GM21526 (cell line): Measurements from ENCODE around the gene IRF3.

Experiments
- ATAC-seq: cut with Tn5 transposase; IDR thresholded peaks from one replicate; pipeline ENCODE4 v1.9.1; 2021; ENCODE audit warnings: moderate library complexity; ENCODE audit not compliant: unreplicated experiment, low FRiP score

Gene IRF3, protein sequence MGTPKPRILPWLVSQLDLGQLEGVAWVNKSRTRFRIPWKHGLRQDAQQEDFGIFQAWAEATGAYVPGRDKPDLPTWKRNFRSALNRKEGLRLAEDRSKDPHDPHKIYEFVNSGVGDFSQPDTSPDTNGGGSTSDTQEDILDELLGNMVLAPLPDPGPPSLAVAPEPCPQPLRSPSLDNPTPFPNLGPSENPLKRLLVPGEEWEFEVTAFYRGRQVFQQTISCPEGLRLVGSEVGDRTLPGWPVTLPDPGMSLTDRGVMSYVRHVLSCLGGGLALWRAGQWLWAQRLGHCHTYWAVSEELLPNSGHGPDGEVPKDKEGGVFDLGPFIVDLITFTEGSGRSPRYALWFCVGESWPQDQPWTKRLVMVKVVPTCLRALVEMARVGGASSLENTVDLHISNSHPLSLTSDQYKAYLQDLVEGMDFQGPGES

DNA sequence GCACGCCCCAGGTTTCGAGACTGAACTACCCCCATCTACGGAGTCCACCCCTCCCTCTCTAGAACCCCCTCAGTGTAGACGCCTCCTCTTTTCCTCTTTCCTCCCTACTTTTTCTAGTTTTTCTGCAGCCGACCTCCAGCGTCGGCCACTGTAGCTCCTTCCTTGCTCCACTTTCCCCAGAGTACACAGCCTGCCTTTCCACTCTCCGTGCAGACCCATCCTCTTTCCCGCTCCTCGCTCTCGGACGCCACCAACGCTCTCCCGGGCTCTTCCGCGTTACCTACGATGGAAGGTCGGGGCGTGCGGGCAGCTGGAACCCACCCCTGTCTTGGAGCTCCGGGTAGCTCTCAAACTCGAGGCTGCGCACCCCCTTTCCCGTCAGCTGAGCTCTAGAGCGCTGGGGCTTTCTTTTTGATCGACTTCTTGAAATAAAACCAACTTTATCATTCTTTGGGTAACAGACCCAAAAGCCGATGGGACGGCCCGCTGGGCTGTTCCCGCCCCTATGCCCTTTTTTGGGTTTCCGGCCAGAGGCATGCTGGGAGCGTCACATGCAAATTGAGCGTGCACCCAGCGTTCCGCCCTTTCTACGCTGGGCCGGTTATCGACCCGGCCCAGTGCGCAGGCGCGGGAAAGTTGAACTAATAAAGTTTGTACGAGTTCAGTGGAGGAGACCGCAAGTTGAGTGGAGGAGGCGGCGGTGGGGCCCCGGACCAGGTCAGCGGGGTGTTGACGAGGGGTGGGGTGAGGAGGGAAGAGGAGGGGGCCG lies at the start of gene IRF3, which contains the start of gene BCL2L12:
Gene IRF3, minus strand, starts transcription at position 507 of the 769 bp plus-strand sequence. CDS start 1,019 bp downstream, outside the sequence.
Gene BCL2L12, plus strand, starts transcription at position 583 of the 769 bp plus-strand sequence. CDS start 760 bp downstream, outside the sequence.
- peak; percentile 51 for ATAC-seq

- ATAC-seq: no peak
Observed at GRCh38 chr19:49713236-49713845, 47.7 kb upstream of the IRF3 start.

GRCh38 chr19:49712397-49712859 lies 46.8 kb upstream of the IRF3 start:
- ATAC-seq: no peak

- no peak for ATAC-seq
Observed at GRCh38 chr19:49710372-49710951, 44.8 kb upstream of the IRF3 start.

- ATAC-seq: no peak
Observed at GRCh38 chr19:49705919-49706318, 40.3 kb upstream of the IRF3 start.

DNA sequence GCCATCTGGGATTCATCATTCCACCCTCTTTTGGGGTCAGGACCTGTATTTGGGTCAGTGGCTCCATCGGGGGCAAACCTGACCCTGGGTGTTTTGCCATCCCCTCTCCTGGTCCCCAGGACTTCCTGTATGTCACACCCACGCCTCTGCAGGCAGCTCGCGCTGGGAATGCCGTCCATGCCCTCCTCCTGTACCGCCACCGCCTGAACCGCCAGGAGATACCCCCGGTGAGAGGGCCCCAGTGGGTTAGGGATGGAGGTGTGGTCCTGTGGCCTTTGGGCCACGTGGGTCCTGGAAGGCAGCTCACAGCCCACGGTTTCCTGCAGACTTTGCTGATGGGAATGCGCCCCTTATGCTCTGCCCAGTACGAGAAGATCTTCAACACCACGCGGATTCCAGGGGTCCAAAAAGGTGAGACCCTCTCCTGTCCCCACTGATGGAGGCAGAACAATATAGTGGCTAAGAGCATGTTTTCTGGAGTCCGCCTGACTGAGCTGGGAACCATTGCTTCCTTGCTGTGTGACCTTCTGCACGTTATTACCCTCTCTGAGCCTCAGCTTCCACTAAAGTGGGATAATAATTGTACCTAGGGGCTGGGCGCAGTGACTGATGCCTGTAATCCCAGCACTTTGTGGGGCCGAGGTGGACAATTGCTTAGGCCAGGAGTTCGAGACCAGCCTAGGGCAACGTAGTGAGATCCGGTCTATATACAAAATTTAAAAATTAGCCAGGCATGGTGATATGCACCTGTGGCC lies 39.4 kb upstream of the IRF3 start:
- ATAC-seq: no peak

GRCh38 chr19:49701271-49701786 lies 35.7 kb upstream of the IRF3 start:
- ATAC-seq: no peak

GRCh38 chr19:49700563-49700962 lies 34.9 kb upstream of the IRF3 start:
- no peak for ATAC-seq

GRCh38 chr19:49699364-49699763 lies 33.7 kb upstream of the IRF3 start:
- ATAC-seq: no peak

DNA sequence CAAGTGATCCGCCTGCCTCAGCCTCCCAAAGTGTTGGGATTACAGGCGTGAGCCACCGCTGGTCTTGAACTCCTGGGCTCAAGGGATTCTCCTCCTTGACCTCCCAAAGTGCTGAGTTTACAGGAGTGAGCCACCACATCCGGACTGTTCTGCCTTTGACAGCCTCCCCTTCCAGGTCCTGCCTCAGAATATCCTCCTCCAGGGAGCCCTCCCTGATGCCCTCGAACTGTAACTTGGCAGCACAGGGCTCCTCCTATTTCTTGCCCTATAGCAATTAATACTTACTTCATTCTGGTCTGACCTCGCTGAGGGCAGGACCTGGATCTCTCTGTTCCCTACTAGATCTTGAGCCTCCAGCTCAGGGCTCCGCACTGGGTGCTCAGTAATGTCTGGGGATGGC lies 31.2 kb upstream of the IRF3 start:
- ATAC-seq: no peak

GRCh38 chr19:49696115-49696514 lies 30.5 kb upstream of the IRF3 start:
- ATAC-seq: no peak

GRCh38 chr19:49692147-49692506 lies 26.5 kb upstream of the IRF3 start:
- ATAC-seq: no peak

GRCh38 chr19:49691243-49692146 lies 25.8 kb upstream of the IRF3 start:
- no peak for ATAC-seq

- no peak for ATAC-seq
Observed at GRCh38 chr19:49690656-49691242, 25.1 kb upstream of the IRF3 start, which contains the start of gene CPT1C. TSS of gene CPT1C (plus strand) at chr19:49691116. CDS start at chr19:49692253, 1,137 bp downstream.

DNA sequence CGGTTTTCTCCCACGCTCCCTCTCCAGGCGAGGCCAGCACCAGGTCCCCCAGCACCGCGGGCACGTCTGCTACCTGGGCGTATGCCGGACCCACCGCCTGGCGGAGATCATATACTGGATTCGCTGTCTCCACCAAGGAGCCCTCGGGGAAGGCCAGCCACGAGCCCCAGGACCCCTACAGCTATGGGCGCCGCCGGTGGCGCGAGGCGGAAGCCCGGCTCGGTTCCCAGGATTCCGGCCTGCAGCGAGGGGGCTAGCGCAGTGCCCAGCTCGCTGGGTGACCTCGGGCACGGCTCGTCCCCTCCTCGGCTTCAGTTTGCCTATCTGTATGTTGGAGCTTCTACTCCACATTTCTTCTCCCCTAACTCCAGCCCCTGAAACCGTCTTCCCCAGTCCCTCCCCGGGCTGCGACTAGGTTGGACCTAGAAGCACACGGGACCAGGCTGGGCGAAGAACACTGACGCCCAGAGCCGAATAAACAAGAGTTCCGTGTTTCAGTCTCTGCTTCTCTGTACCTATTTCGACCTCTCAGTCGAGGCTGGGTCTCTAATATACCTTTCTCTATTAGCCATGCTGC lies 24.5 kb upstream of the IRF3 start:
- no peak for ATAC-seq

- no peak for ATAC-seq
Observed at GRCh38 chr19:49689133-49690078, 23.7 kb upstream of the IRF3 start, which contains the start of gene ADM5. TSS of gene ADM5 (plus strand) at chr19:49689594. CDS start at chr19:49689838, 244 bp downstream.
